ENCODE results near the gene GJB6. TPM values are rescaled to one million over a fixed set of nuclear protein-coding genes. Genes with fewer than 3 reads are reported as not detected.

Gene GJB6
- total and polyA plus RNA-seq, 7 experiments from 2014 or later: 0.20 to 2.4 (median 1.1) TPM

- CTCF ChIA-PET: interaction anchor here (0.6 to 1.7 kb wide), 3 partner anchors 9 to 120 kb away, joined by 3 to 5 read pairs (median 4); no protein-coding TSS in a partner anchor
- no peak overlapping the region for H3K4me3 ChIP-seq (ENCODE audit: low read length)
These were observed 56.7 kb downstream of the GJB6 start for GRCh38 chr13:20175406-20175794.

GRCh38 chr13:20174656-20175405 is 57.3 kb downstream of the GJB6 start:
- CTCF ChIA-PET: interaction anchor here (1.4 to 1.7 kb wide), 2 partner anchors 9 to 22 kb away, joined by 4 to 5 read pairs; no protein-coding TSS in a partner anchor
- ATAC-seq (peak; percentile 95), DNase-seq (peak in 1 of 9 donors; percentile 48)
- Mint-ChIP-seq H3K9me3 (peaks cover 0 to 1% (median 0%) of the 10 kb centered on the region in 11 donors), H3K4me3 (peak overlapping the region in 1 of 10 donors; percentile 20), H3K27ac (no peak overlapping the region), H3K36me3 (peaks cover 0 to 4% (median 0%) of the 10 kb centered on the region in 5 donors), H3K4me1 (peaks cover 0 to 11% (median 6%) of the 10 kb centered on the region in 7 donors), H3K27me3 (peaks cover 73 to 89% (median 79%) of the 10 kb centered on the region in 5 donors)
- intact Hi-C loops (cut with micrococcal nuclease): no loop called here
- H3K27ac ChIP-seq (ENCODE audit: low read depth, low read length): no peak overlapping the region
- peaks cover 4 to 10% of the 10 kb centered on the region in 2 donors for H3K27me3 ChIP-seq (ENCODE audit: control insufficient read depth in 2 of 2, insufficient read depth in 2 of 2, low read length in 2 of 2)
- no peaks in the 10 kb centered on the region for H3K4me1 ChIP-seq (ENCODE audit: control insufficient read depth in 2 of 2, insufficient read depth in 2 of 2, low read length in 2 of 2)
- H3K9me3 ChIP-seq (ENCODE audit: control insufficient read depth in 2 of 3, low read length in 3 of 3): no peaks in the 10 kb centered on the region
- POLR2A ChIA-PET: no interaction called here
- H3K4me3 ChIP-seq (ENCODE audit: low read length): no peak overlapping the region
- no peaks in the 10 kb centered on the region for H3K36me3 ChIP-seq (ENCODE audit: control insufficient read depth in 2 of 3, insufficient read depth in 3 of 3, low read length in 3 of 3)

More at GRCh38 chr13:20175406-20175794, 56.7 kb downstream of the GJB6 start:
- Histone ChIP-seq H3K36me3 (ENCODE audit: control insufficient read depth in 2 of 3, insufficient read depth in 3 of 3, low read length in 3 of 3) (no peaks in the 10 kb centered on the region), H3K27me3 (ENCODE audit: control insufficient read depth in 2 of 2, insufficient read depth in 2 of 2, low read length in 2 of 2) (peaks cover 4 to 10% of the 10 kb centered on the region in 2 donors), H3K9me3 (ENCODE audit: control insufficient read depth in 2 of 3, low read length in 3 of 3) (no peaks in the 10 kb centered on the region), H3K27ac (ENCODE audit: low read depth, low read length) (no peak overlapping the region), H3K4me1 (ENCODE audit: control insufficient read depth in 2 of 2, insufficient read depth in 2 of 2, low read length in 2 of 2) (no peaks in the 10 kb centered on the region)
- intact Hi-C loops (cut with micrococcal nuclease): no loop called here
- POLR2A ChIA-PET: no interaction called here
- Mint-ChIP-seq H3K27ac (no peak overlapping the region), H3K9me3 (peaks cover 0 to 1% (median 0%) of the 10 kb centered on the region in 11 donors), H3K27me3 (peaks cover 73 to 89% (median 79%) of the 10 kb centered on the region in 5 donors), H3K36me3 (peaks cover 0 to 4% (median 0%) of the 10 kb centered on the region in 5 donors), H3K4me1 (peaks cover 0 to 11% (median 6%) of the 10 kb centered on the region in 7 donors), H3K4me3 (no peak overlapping the region)
- ATAC-seq (no peak), DNase-seq (no peak)

DNA sequence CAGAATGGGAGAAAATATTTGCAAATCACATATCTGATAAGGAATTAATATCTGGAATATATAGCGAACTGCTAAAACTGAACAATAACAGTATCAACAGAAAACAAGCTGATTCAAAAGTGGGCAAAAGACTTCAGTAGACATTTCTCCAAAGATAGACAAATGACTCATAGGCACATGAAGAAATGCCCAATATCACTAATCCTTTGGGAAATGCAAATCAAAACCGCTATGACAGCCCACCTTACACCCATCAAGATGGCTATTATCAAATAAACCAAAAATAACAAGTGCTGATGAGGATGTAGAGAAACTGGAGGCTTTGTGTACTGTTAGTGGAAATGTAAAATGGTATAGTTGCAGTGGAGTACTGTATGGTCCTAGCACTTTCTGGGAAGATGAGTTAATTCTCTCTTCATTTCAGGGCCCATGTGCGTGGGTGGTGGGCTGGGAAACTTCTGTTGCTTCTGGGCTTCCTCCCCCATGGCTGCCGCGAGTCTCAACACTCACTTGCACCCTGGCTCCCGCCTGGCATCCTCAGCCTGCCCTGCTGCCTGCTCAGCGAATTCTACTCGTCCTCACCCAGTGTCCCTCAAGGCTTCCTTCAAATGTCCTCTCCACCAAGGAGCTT is 58.9 kb downstream of the GJB6 start:
- Mint-ChIP-seq H3K27ac (no peak overlapping the region), H3K36me3 (peaks cover 0 to 4% (median 0%) of the 10 kb centered on the region in 5 donors), H3K9me3 (peaks cover 0 to 1% (median 0%) of the 10 kb centered on the region in 11 donors), H3K27me3 (peaks cover 60 to 89% (median 70%) of the 10 kb centered on the region in 5 donors), H3K4me3 (no peak overlapping the region), H3K4me1 (peaks cover 0 to 17% (median 6%) of the 10 kb centered on the region in 7 donors)
- POLR2A ChIA-PET: no interaction called here
- no peaks in the 10 kb centered on the region for H3K36me3 ChIP-seq (ENCODE audit: control insufficient read depth in 2 of 3, insufficient read depth in 3 of 3, low read length in 3 of 3)
- H3K27me3 ChIP-seq (ENCODE audit: control insufficient read depth in 2 of 2, insufficient read depth in 2 of 2, low read length in 2 of 2): peaks cover 4% of the 10 kb centered on the region in 2 donors
- ATAC-seq (no peak), DNase-seq (no peak)
- no peak overlapping the region for H3K27ac ChIP-seq (ENCODE audit: low read depth, low read length)
- intact Hi-C loops (cut with micrococcal nuclease): no loop called here
- no peaks in the 10 kb centered on the region for H3K4me1 ChIP-seq (ENCODE audit: control insufficient read depth in 2 of 2, insufficient read depth in 2 of 2, low read length in 2 of 2)
- CTCF ChIA-PET: no interaction called here
- H3K9me3 ChIP-seq (ENCODE audit: control insufficient read depth in 2 of 3, low read length in 3 of 3): no peaks in the 10 kb centered on the region
- no peak overlapping the region for H3K4me3 ChIP-seq (ENCODE audit: low read length)

Other genes starting within 250 kb of the GJB6 start
- under 1 TPM in 3 of 5 experiments, not detected in 2; 0.05 to 0.17 (median 0.08) TPM for gene GJA3, start 71.3 kb downstream of the GJB6 start, total RNA-seq
- under 1 TPM in 1 of 2 donors, not detected in 1; 0.06 TPM for gene GJA3, start 71.3 kb downstream of the GJB6 start, polyA plus RNA-seq
- gene GJB2, start 39.4 kb downstream of the GJB6 start, total RNA-seq: 1 to 10 TPM in 1 of 5 experiments, under 1 TPM in 2, not detected in 2; 0.13 to 3.6 (median 0.22) TPM
- not detected for gene GJB2, start 39.4 kb downstream of the GJB6 start, polyA plus RNA-seq